DMS53 (cell line): ENCODE data around the gene SLIT3.

ENCODE experiments used
- DNase-seq: peaks from one replicate; lab custom pipeline; 2025; lab: John Stamatoyannopoulos, UW

Gene SLIT3

DNA sequence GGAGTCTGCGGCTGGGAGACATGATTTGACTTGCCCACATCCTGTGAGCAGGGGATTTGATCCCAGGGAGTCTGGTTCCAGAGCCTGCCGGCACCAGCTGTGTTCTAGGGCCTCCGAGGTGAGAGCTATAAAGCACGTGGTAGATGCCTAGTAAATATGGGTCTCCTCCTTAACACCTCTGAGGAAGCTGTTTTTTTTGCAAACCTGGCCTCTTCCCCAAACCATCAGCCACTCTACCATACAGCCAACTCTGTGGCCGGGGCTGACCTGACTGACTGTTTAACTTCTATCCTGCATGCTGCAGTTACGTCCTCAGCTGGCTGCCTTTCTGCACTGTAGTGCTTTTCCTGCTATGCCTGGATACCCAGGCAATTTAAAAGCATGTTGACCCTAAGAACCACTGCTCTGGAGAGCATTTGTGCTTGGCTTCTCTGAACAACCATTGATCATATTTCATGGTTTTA is 220.5 kb downstream of the SLIT3 start:
- no peak for DNase-seq

GRCh38 chr5:169079697-169080096 is 221.2 kb downstream of the SLIT3 start:
- DNase-seq, result no peak

DNA sequence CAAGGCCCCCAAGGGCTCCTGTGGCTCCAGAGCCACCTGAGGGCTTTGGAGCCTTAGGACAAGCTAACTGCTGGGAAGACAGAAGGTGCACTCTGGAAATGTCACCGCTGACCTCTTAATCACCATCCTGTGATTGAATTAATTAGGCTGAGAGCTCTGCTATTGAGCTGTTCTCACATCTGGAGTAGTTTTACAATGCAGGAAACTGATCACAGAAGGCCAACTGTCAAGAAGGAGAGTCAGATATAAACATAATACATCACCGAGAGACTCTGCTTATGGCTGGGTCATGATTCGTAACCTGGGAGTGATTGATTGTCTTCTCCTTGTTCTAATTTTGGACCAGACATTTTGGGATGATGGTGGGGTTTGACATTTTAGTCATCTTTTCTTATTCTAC is 226.1 kb downstream of the SLIT3 start:
- no peak for DNase-seq

- no peak for DNase-seq
Measured at GRCh38 chr5:169072233-169072632, 228.7 kb downstream of the SLIT3 start.

DNA sequence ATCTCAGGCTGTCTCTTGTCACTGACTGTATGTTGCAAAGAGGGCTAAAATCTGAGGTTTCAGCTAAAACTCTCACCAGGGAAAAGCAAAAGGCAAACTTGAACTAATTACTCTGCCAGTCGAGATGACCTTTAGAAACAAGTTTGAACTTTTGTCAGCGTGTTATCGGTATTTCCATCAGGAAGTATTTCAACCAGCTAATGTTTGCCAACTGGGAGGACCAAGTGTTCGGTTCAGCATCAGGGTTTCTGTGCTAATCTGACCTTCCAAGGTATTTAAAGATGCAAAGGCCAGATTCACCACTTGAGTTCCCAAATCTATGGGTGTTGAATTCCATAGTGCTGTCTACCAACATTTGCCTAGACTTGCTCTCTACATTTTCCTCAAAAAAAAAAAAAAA is 230.5 kb downstream of the SLIT3 start:
- DNase-seq, result no peak

GRCh38 chr5:169067751-169068173 is 233.2 kb downstream of the SLIT3 start:
- DNase-seq, result no peak

DNA sequence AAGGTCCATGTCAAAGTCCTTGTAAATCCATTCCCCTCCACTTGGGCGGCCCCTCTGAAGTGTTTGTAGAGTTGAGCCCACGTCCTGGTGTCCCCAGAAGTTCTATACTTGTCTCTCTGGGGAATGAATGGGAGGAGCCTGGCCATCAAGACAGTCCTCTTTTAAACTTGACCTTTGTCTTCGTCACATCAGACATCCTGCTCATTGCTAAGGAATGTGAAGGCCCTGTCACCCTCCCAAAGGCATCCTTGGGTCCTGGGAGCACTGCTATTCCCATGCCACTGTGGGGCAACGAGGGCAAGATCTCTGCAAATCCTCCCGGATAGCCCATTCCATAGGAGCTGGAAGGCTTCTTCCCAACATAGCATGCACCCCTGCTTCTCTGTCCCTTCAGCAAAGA is 235.5 kb downstream of the SLIT3 start:
- DNase-seq, result no peak

DNA sequence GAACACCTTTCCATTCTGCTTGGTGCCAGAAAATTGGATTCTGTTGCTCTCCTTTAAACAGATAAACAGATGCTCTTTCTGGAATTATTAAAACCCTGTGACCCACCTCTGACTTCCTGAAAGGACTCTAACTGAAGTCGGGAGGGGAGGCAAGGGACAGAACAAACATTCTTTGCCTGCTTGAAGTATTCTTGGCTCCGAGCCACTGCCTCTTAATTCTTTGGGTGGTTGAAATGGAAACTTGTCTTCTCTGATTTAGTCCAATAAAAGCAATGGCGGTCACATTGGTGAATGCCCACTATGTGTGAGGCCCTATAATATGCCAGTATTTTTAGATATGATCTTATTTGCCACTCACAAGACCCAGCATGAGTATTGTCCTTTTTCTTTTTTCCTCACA is 236.8 kb downstream of the SLIT3 start:
- no peak for DNase-seq

DNA sequence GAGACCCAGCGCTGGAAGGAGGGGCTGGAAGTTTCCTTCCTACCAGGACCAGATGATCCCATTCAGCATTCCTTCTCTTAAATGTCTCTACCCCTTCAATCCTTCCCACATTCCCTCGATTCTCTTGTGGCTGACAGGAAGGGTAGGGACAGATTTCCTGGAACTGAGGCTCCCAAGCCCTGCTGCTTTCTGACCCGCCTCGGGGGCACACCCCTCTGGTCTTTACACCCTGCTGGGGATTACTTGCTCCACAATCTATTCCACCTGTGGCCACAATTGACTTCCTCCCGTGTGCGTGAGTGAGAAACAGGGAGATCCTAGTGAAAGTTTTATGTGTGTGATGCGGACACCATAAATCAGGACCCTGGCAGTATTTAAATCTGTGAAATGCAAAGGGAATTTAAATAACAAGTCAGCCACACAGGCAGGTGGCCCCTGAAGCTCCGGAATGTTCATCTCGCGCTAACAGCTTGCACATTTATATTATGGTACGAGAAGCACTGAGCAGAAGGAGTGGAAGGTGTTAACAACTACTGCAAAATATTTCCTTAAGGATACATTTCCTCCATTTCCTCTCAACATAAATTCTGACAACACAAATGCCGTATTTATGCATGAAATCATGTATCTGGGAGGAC is 237.5 kb downstream of the SLIT3 start:
- no peak for DNase-seq

DNA sequence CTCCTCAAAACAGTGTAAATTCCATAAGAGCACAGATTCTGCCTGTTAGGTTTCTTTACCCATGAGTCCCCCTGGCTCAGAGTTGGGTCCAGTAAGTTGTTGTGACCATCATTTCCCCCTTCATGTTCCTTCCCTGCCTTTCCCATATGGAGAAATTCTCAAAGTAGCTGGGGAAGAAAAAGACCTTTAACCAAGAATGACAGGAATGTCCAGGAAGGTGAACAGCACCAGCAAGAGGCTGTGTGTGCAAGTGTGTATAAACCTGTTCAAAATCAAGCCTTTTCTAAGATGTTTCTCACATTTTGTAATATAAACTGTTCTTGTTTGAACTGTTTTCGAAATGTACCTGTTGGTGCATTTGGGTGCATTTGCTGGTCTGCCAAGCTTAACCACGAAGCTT is 238.2 kb downstream of the SLIT3 start:
- no peak for DNase-seq

GRCh38 chr5:169054506-169054905 is 246.4 kb downstream of the SLIT3 start:
- no peak for DNase-seq

DNA sequence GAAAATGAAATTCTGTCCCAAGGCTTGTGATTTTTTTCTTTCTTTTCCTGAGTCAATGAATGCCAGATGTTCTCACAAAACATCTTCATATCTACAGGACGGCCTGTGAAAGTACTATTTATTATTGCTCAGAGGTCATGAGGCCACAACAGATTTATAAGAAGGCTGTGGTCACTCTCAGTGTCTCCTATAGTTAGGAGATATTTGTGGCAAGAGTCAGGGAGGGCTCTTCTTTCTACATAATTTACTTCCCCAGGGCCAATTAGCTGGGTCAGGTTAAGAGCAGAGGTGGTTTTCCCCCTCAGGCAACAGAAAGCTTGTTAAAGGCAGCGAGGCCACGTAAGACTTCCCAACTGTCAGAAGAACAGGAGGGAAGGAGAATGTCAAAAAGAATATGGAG is 248.7 kb downstream of the SLIT3 start:
- DNase-seq, result no peak

GRCh38 chr5:169051351-169051750 is 249.6 kb downstream of the SLIT3 start:
- DNase-seq, result no peak

DNA sequence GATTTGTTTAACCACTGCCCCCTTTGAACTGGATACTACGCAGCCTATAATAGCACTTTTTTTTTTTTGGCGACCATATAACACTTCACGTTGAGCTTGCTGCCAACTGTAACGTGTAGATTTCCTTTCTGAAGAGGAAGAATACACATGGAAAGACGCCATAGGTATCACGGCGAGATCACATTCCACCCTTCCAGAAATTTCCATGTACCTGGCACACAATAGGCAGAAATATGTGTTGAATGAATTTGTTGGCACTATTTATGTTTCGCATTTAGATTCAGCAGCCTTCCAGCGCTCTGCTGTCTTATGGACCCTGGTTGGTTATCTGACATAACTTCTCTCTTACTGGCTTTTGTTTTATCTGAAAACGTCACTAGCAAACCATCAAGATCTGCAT is 250.3 kb downstream of the SLIT3 start:
- no peak for DNase-seq

DNA sequence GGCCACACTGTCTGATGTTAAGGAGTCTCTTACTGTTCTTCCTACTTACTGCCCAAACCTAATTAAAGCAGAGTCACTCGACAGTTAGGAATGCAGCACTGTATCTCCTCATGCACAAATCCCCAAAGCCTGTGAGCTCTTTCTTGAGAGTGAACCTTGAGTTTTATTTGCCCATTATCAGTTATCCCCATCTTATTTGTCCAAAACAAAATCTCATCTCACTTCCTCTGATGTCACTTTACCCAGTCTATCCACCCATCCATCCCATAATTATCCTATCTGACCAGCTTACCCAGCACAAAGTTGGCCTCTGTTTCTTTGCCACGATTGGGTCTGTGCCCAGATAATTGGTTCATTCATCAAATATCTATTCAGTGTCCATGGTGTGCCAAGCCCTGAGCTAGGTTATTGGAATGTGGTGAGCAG is 250.8 kb downstream of the SLIT3 start:
- DNase-seq, result no peak

- DNase-seq, result no peak
Measured at GRCh38 chr5:169049712-169050111, 251.2 kb downstream of the SLIT3 start.

GRCh38 chr5:169048181-169049125 is 252.5 kb downstream of the SLIT3 start:
- no peak for DNase-seq

DNA sequence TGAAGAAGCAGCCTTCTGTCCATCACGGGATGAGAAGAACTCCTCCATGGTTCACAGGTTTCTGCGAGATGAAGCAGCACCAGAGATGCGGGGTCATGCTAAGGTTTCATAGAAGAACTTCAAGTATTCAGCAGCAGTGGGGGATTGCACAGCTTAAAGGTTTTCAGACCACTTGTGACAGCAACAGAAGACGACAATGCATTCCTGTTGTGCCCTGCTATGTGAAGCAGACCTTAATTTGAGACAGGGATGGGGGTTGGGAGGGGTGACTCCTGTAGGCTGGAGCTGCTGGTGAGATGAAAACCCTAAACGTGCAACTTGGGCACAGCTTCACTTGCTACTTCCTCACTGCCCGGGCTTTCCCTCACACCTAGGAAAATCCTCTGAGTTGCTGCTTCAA is 256.0 kb downstream of the SLIT3 start:
- no peak for DNase-seq

- DNase-seq, result no peak
Measured at GRCh38 chr5:169041180-169041579, 259.8 kb downstream of the SLIT3 start.

- DNase-seq, result no peak
Measured at GRCh38 chr5:169039592-169039991, 261.3 kb downstream of the SLIT3 start.

GRCh38 chr5:169037466-169037865 is 263.5 kb downstream of the SLIT3 start:
- DNase-seq, result no peak

GRCh38 chr5:169036079-169036805 is 264.7 kb downstream of the SLIT3 start:
- no peak for DNase-seq
